ENCODE measurements around the gene NOP53.
A peak's percentile ranks its signal among the peaks of the same experiment; 100 is the strongest.
"Not testable (repeated sequence)": the region's sequence is repeated elsewhere in the genome, so short reads cannot be mapped to it uniquely, and the experiment has no call there.

NOP53 gene

GRCh38 chr19:47778049-47778953, 33.0 kb downstream of the NOP53 start, which contains the start of gene SELENOW:
Gene SELENOW, plus strand, starts transcription at chr19:47778703. Its CDS starts 83 bp downstream, at chr19:47778786.
- DNase-seq = peak; percentile 62

DNA sequence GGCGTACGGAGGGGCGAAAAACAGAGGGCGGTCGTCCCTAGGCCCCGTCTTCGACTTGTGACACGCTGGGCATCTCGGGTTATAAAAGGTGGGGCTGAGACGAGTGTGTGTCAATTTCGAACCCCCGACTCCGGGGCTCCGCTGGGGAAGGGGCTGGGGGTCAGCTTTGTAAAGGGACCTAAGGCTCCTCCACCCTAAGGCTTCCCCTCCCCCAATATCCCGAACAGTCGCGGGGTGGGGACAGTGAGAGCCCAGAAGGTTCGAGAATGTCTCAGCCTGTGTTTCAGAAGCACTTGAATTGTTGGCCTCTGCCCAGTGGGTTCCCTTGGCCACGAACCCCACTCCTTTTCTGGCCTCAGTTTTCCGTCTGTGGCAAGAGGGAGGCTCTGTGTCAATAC, 33.6 kb downstream of the NOP53 start:
- no peak for DNase-seq

- DNase-seq = no peak
These were observed 34.3 kb downstream of the NOP53 start for GRCh38 chr19:47779524-47780214.

DNA sequence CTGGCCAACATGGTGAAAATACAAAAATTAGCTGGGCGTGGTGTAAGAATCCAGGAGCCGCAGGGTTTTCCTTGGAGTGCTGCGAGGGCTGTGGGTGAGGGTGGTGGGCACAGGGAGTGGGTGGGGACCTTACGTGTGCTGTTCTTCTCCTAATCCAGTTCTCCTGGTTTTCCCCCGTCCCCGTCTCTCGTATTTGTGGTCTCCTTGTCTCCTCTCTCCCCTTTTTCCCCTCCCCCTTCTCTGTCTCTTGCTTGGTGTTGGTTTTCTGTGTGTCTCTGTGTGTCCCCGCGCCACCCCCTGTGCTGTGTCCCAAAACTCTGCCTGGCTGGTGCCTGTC, 34.8 kb downstream of the NOP53 start:
- no peak for DNase-seq

DNA sequence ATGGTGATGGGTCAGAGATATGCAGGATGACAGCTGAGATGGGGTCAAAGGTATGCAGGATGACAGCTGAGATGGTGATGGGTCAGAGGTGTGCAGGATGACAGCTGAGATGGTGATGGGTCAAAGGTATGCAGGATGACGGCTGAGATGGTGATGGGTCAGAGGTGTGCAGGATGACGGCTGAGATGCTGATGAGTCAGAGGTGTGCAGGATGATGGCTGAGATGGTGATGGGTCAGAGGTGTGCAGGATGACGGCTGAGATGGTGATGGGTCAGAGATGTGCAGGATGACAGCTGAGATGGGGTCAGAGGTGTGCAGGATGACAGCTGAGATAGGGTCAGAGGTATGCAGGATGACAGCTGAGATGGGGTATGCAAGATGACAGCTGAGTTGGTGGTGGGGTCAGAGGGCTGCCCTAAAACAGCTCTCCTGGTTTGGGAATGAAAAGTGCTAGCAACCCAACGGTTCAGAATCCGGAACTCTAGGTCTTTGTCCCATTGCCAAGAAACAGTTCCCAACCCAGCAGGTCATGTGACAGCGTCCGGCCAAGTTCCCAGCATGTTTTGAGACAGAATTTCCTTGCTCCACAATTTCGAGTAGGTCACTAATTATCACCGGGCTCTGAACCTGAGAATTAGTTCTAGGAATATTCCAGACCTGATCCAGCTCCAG, 36.4 kb downstream of the NOP53 start:
- no peak for DNase-seq

DNA sequence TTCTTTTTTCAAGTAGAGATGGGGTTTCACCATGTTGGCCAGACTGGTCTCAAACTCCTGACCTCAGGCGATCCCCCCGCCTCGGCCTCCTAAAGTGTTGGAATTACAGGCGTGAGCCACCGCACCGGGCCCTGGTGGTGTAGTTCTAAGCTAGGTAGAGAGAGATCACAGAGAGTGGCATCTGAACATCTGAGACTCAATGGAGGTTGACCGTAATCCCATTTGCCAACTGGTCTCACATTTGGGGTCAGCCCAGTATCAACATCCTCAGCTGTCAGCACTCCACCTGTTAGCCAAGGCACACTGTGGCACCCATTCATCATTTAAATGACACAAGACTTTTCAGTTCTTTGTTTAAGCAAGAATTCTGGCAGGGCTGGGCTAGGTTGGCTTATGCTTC, 41.2 kb downstream of the NOP53 start:
- DNase-seq = no peak

- DNase-seq = not testable (repeated sequence)
These were observed 42.0 kb downstream of the NOP53 start for GRCh38 chr19:47787307-47787706.

- DNase-seq = not testable (repeated sequence)
These were observed 44.5 kb downstream of the NOP53 start for GRCh38 chr19:47789811-47790210.

GRCh38 chr19:47790398-47790814, 45.1 kb downstream of the NOP53 start:
- peak; percentile 84 for DNase-seq

DNA sequence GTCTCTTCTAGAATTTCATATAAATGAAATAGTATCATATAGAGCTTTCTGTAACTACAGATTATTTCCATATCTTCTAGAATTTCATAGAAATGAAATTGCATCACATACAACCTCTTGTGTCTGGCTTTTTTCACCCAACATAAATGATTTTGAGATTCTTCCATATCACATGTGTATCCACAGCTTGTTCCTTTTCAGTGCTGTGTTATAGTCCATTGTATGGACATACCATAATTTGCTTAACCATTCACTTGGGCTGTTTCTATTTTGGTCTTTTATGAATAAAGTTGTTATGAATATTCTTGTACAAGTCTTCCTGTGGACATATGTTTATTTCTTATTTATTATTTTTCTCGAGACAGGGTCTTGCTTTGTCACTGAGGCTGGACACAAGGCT, 47.3 kb downstream of the NOP53 start:
- DNase-seq = no peak

DNA sequence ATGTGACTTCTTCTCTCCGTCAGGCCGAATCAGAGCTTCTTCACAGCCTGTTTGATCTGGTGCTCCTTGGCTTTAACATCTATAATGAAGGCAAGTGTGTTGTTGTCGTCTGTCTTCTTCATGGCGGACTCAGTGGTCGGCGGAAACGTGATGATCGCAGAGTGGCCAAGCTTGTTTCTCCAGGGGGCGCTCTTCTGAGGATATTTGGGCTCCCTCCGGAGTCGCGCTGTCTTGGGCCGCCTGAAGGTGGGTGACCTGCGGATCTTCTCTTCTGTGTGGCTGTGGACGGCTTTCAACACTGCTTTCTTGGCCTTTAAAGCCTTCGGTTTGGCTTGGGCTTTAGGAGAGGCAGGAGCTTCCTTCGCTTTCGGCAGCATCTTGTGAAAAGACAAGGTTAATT, 49.2 kb downstream of the NOP53 start:
- no peak for DNase-seq

DNA sequence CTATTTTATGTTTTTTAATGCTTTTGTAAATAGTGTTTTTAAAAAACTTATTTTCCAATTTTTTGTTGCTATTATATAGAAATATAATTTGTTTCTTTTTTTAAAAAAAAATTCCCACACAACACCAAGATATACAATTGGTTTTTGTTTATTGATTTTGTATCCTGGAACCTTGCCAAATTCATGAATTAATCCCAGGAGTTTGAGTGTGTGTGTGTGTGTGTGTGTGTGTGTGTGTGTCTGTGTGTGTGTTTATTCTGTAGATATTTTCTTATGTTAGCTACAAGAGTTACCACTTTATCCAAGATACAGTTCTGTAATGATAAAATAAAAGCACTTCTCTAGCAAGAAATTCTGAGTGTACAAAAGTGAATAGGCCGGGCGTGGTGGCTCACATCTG, 51.4 kb downstream of the NOP53 start:
- no peak for DNase-seq

- no peak for DNase-seq
These were observed 52.9 kb downstream of the NOP53 start for GRCh38 chr19:47797996-47798903.

DNA sequence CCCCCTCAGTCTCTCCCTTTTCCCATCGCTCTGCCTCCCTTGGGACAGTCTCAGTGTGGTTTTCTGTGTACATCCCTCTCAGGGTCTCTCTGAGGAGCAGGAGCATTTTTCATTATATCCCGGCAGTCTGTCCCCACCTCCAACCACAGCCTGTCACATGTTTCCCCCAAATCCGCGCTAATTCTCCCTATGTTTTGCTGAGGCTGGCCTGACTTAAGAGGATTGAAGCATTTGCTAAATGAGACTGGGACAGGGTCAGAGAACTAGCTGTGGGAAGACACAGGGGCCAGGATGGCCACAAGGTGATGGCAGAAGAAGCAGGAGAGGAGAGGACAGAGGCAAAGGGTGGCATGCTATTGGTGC, 53.5 kb downstream of the NOP53 start:
- no peak for DNase-seq

DNA sequence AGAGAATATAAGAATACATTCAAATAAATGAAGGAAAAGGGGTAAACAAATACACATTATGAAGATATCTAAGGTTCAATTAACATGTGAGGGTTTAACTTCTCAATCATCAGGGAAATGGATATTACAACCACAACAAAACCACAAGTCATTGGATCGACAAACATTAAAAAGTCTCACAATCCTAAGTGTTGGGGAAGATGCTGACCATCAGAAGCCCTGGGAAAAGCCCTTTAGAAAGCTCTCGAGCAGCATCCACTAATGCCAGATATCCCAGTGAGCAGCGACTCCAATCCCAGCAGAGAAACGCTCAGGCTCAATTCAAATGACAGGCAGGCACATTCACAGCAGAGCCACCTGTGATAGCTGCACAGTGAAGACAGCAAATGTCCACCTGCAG, 55.9 kb downstream of the NOP53 start:
- DNase-seq = no peak

DNA sequence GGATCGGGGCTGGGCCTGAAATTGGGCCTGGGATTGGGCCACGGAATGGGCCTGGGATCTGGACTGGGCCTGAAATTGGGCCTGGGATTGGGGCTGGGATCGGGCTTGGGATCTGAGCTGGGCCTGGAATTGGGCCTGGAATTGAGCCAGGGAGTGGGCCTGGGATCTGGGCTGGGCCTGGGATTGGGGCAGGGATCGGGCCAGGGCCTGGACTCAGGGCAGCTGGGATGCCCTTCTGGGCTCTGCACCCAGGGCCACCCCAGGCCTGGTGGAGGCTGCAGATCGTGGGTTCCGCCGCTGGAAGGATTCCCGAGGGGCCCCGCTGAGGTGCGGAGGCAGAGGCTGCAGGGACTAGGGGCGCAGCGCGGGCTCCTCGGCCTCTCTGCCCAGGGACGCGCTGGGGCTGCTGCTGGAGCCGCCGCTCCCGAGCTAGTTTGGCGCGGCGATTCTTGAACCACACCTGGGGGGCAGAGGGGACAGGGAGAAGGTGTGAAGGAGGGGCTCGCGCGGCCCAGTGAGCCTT, 57.2 kb downstream of the NOP53 start:
- no peak for DNase-seq

GRCh38 chr19:47803148-47803547, 57.8 kb downstream of the NOP53 start:
- not testable (repeated sequence) for DNase-seq

- not testable (repeated sequence) for DNase-seq
These were observed 58.3 kb downstream of the NOP53 start for GRCh38 chr19:47803671-47804070.

GRCh38 chr19:47804451-47804850, 59.1 kb downstream of the NOP53 start, which contains the start of gene TPRX1:
Gene TPRX1, minus strand, starts transcription at chr19:47804551. Its CDS starts 12 bp downstream, at chr19:47804539.
- DNase-seq = not testable (repeated sequence)

GRCh38 chr19:47805313-47805712, 60.0 kb downstream of the NOP53 start:
- no peak for DNase-seq

DNA sequence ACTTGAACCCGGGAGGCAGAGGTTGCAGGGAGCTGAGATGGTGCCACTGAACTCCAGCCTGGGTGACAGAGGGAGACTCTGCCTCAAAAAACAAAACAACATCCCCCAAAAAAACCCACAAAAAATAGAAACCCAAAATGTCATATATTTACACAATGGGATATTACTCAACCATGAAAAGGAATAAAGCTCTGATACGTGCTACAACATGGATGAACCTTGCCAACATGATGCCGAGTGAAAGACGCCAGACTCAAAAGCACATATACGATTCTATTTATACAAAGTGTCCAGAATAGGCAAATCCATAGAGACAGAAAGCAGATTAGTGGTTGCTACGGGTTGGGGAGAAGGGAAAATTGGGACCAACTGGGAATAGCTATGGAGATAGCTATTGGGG, 61.1 kb downstream of the NOP53 start:
- DNase-seq = no peak
